Nephron progenitor cell (in vitro differentiated cells): ENCODE data around the gene OR6C2.
"Not testable (repeated sequence)": the region's sequence is repeated elsewhere in the genome, so short reads cannot be mapped to it uniquely, and the experiment has no call there.

Source experiments
- DNase-seq: peaks from one replicate; pipeline ENCODE4 v3.0.0; 2021
- H3K27ac Mint-ChIP-seq: 2 replicates; pipeline ENCODE4 v1.8.0; 2021; ENCODE audit warnings: mild to moderate bottlenecking, moderate library complexity, mixed read lengths
- H3K27me3 Mint-ChIP-seq: 2 replicates; pipeline ENCODE4 v1.8.0; 2021; ENCODE audit warnings: mild to moderate bottlenecking, low read depth, mixed read lengths; ENCODE audit not compliant: poor library complexity
- H3K36me3 Mint-ChIP-seq: 2 replicates; pipeline ENCODE4 v1.8.0; 2021; ENCODE audit warnings: low read depth, mixed read lengths
- H3K4me1 Mint-ChIP-seq: 2 replicates; pipeline ENCODE4 v1.8.0; 2021; ENCODE audit warnings: mixed read lengths
- H3K4me3 Mint-ChIP-seq: 2 replicates; pipeline ENCODE4 v1.8.0; 2021; ENCODE audit warnings: mild to moderate bottlenecking, moderate library complexity, mixed read lengths
- H3K9me3 Mint-ChIP-seq: 2 replicates; pipeline ENCODE4 v1.8.0; 2021; ENCODE audit warnings: mild to moderate bottlenecking, moderate library complexity, mixed read lengths
- TF ChIP-seq, protein P1 (sequence below): fragments of 200-600 bp; sonication (generic); IDR thresholded peaks from 2 replicates; pipeline ENCODE4 v1.5.0; 2021; ENCODE audit warnings: antibody characterized with exemption

OR6C2 gene

DNA sequence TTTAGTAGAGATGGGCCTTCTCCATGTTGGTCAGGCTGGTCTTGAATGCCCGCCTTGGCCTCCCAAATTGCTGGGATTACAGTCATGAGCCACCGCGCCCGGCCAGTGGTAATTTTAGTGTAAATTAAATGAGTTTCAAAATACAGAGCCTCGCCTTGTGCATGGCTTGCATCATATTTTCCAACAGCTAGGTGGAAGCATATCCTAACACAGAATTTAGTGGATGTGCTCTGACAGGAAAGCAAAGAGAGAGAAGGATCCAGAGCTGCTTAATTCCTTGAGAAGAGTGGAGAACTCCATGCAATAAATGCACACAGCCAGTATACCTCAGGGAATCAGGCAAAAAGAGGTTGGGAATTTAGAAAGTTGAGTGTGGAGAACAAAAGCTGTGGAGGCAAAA is 2.5 kb downstream of the OR6C2 start:
- DNase-seq = no peak
- no peak overlapping the region for H3K27ac Mint-ChIP-seq
- TF ChIP-seq, protein P1, sequence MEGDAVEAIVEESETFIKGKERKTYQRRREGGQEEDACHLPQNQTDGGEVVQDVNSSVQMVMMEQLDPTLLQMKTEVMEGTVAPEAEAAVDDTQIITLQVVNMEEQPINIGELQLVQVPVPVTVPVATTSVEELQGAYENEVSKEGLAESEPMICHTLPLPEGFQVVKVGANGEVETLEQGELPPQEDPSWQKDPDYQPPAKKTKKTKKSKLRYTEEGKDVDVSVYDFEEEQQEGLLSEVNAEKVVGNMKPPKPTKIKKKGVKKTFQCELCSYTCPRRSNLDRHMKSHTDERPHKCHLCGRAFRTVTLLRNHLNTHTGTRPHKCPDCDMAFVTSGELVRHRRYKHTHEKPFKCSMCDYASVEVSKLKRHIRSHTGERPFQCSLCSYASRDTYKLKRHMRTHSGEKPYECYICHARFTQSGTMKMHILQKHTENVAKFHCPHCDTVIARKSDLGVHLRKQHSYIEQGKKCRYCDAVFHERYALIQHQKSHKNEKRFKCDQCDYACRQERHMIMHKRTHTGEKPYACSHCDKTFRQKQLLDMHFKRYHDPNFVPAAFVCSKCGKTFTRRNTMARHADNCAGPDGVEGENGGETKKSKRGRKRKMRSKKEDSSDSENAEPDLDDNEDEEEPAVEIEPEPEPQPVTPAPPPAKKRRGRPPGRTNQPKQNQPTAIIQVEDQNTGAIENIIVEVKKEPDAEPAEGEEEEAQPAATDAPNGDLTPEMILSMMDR = no peak
- H3K27me3 Mint-ChIP-seq = no peaks in the 10 kb centered on the region
- H3K4me3 Mint-ChIP-seq = no peak overlapping the region
- H3K4me1 Mint-ChIP-seq = no peaks in the 10 kb centered on the region
- H3K36me3 Mint-ChIP-seq = no peaks in the 10 kb centered on the region
- H3K9me3 Mint-ChIP-seq = peaks cover 13% of the 10 kb centered on the region

GRCh38 chr12:55448825-55449224 is 4.9 kb downstream of the OR6C2 start:
- Mint-ChIP-seq H3K4me3 (no peak overlapping the region), H3K36me3 (no peaks in the 10 kb centered on the region), H3K27me3 (no peaks in the 10 kb centered on the region), H3K9me3 (no peaks in the 10 kb centered on the region), H3K4me1 (no peaks in the 10 kb centered on the region), H3K27ac (no peak overlapping the region)
- TF ChIP-seq, protein P1 = no peak
- no peak for DNase-seq

DNA sequence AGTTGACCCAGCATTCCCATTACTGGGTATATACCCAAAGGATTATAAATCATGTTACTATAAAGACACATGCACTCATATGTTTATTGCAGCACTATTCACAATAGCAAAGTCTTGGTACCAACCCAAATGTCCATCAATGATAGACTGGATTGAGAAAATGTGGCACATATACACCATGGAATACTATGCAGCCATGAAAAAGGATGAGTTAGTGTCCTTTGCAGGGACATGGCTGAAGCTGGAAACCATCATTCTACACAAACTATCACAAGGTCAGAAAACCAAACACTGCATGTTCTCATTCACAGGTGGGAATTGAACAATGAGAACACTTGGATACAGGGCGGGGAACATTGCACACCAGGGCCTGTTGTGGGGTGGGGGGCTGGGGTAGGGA is 21.1 kb downstream of the OR6C2 start:
- not testable (repeated sequence) for DNase-seq, H3K27me3 Mint-ChIP-seq, H3K36me3 Mint-ChIP-seq, H3K4me3 Mint-ChIP-seq, H3K27ac Mint-ChIP-seq, H3K4me1 Mint-ChIP-seq
- H3K9me3 Mint-ChIP-seq = peaks cover 20% of the 10 kb centered on the region

DNA sequence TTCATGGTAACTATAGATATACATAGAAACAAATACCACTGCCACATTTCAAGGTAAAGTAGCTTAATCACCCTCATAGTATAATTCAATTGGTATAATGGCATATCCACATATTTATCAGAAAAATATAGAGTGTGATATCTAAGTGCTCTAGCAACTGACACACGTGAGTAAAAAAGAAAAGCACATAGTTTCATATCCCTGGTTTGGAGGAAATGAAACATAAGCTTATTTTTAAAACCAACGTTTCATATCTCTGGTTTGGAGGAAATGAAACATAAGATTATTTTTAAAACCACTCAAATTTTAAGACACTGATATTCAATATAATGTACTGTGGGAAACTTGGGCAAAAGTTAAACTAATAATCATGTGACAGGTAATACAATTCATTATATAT is 24.0 kb downstream of the OR6C2 start:
- Mint-ChIP-seq H3K9me3 (peaks cover 18% of the 10 kb centered on the region), H3K36me3 (no peaks in the 10 kb centered on the region), H3K4me3 (no peak overlapping the region), H3K27me3 (peaks cover 1% of the 10 kb centered on the region), H3K4me1 (peaks cover 5% of the 10 kb centered on the region), H3K27ac (no peak overlapping the region)
- TF ChIP-seq, protein P1 = no peak
- no peak for DNase-seq

DNA sequence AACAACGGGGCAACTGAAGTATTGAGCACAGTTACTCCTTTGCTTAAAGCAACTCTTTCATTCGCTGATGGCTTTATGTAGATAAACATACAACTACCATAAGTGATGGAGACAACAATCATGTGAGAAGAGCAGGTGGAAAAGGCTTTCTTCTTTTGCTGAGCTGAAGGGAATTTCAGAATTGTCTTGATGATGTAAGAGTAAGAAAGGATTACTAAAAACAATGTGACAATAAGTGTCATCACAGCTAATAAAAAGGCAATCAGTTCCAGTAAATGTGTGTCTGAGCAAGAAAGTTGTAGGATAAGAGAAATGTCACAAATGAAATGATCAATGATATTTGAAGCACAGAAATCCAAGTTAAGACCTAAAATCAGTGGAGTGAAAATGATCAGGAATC is 25.4 kb downstream of the OR6C2 start:
- H3K27me3 Mint-ChIP-seq = no peaks in the 10 kb centered on the region
- H3K9me3 Mint-ChIP-seq = peaks cover 4% of the 10 kb centered on the region
- H3K4me1 Mint-ChIP-seq = peaks cover 5% of the 10 kb centered on the region
- no peak for DNase-seq
- H3K27ac Mint-ChIP-seq = no peak overlapping the region
- TF ChIP-seq, protein P1 = no peak
- no peak overlapping the region for H3K4me3 Mint-ChIP-seq
- H3K36me3 Mint-ChIP-seq = no peaks in the 10 kb centered on the region

GRCh38 chr12:55470088-55470829 is 26.4 kb downstream of the OR6C2 start, which contains the start of gene OR6C70:
TSS of gene OR6C70 (minus strand) at chr12:55470138. CDS start at chr12:55470138, 0 bp downstream.
- Mint-ChIP-seq H3K9me3 (no peaks in the 10 kb centered on the region), H3K27me3 (no peaks in the 10 kb centered on the region), H3K36me3 (no peaks in the 10 kb centered on the region), H3K4me1 (peaks cover 5% of the 10 kb centered on the region), H3K27ac (no peak within 1 kb of the TSS), H3K4me3 (no peak within 1 kb of the TSS)
- no peak for DNase-seq
- TF ChIP-seq, protein P1 = no peak
